ENCODE results near the gene XRCC3.
"Not testable (repeated sequence)": the region's sequence is repeated elsewhere in the genome, so short reads cannot be mapped to it uniquely, and the experiment has no call there.

XRCC3 gene

DNA sequence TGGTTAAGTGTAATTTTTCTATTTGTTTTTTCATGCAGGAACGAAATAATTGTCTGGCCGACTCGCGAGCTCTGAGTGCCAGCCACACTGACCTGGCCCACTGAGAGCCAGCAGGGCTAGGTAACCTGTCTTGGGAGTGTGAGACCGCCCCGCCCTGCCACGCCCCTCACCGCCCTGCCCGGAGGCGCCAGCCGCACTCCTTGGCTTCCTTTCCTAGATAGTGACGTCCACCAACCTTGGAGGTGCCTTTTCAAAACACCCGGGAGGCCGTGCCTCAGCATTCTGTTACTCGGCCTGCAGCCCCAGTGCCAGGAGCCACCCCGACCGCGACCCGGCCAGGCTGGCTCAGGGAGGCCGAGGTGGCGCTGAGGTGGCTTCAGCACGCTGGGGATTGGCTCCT lies 21.7 kb downstream of the XRCC3 start:
- no peak for DNase-seq (ENCODE audit: low read depth)

DNA sequence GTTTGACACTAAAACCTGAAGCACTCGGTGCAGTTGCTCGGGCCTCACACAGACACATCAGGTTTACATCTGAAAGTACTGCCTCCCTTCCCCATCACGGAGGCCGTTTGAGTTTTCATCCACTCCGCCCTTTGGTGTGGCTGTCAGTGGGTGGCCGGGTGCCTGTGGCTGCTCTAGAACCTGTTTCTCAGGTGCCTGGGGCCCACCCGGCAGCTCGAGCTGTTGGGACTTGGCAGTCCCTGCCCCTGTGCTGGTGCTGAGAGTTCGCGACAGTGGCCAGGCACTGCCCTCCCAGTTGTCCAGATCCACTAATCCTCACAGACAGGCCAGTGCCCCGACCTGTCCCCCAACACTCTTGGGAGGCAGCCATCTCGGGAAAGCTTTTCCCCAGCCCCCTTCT lies 22.4 kb downstream of the XRCC3 start:
- no peak for DNase-seq (ENCODE audit: low read depth)

DNA sequence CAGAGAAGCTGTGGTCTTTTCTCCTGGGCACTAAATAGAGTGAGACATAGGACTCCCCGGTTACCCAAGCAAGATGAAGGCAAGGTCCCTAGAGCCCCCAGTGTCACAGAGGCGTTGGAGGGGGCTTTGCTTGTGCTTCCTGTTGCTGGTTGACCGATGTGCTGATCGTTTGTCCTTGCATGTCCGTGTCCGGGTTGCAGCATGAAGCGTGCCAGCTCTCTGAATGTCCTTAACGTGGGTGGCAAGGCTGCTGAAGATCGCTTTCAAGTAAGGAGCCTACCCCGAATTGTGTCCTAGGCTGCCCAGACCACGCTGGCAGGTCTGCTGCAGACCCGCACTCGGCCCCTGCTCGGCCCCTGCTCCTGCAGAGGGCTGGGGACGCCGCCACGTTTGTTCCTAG lies 23.1 kb downstream of the XRCC3 start:
- DNase-seq (ENCODE audit: low read depth), result no peak

DNA sequence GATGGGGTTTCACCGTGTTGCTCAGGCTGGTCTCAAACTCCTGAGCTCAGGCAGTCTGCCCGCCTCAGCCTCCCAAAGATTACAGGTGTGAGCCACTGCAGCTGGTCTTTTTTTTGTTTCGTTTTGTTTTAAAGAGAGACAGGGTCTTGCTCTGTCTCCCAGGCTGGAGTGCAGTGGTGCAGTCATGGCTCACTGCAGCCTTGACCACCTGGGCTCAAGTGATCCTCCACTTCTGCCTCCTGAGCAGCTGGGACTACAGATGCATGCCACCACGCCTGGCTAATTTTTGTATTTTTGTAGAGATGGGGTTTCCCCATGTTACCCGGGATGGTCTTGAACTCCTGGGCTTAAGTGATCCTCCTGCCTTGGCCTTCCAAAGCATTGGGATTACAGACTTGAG lies 23.6 kb downstream of the XRCC3 start:
- not testable (repeated sequence) for DNase-seq (ENCODE audit: low read depth)

DNA sequence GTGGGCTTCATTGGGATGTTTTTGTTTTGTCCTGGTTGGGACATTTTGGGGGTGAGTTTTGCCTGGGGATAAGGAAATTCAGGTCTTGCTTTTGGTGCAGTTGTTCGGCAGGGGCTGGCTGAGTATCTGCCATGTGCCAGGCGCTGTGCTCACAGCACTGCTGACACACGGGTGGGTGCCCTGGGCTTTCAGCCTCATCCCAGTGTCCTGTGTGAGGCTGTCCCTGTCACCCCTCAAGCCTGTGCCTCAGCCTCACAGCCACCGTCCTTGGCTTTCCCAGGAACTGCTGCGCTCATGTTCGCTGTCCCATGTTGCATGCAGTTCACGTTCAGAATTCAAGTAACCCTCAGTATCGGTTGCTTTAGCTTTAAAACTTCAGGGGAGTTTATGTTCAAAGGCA lies 24.9 kb downstream of the XRCC3 start:
- no peak for DNase-seq (ENCODE audit: low read depth)

DNA sequence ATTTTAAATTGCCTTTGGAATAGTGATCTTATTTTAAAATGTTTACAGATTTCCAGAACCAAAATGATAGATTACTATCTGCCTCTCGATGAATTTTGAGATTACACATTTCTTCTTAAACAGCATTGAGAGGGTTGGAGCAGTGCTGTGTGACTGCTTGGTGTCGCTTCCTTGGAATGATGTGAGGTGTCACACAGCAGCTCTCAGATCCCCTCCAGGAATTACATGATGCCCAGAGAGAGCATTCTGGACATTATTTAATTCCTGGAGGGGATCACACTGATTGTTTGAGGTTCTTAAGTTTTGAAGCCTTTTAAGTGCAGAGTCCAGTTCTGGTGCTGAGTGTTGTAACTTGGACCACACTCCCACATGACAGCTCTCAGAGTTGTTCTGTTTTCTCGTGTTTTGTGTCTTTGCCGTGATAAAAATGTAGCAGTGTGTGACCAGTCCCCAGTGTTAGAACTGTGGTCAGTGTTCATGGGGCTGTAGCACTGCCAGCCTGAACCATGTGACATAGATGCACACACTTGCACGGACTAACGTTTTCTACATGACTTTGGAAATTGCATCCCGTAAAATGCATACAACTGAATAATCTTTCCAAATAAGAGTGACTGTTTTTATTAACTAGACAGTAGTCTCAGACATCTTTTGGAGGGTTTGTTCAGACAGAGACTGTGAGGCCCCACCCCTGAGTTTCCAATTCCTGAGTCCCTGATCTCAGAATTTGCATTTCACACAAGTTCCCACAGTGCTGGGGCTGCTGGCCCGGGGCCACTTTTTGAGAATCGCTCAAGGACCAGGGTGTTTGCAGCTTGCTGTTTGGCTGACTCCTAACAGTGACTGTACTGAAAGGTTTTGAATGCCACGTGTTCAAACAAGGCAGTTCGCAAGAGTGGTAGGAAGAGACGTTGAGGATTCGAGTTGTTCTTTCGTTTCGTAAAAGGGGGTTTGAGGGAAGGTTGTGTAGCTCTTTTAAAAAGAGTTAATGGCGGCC lies 26.0 kb downstream of the XRCC3 start:
- DNase-seq (ENCODE audit: low read depth), result no peak

DNA sequence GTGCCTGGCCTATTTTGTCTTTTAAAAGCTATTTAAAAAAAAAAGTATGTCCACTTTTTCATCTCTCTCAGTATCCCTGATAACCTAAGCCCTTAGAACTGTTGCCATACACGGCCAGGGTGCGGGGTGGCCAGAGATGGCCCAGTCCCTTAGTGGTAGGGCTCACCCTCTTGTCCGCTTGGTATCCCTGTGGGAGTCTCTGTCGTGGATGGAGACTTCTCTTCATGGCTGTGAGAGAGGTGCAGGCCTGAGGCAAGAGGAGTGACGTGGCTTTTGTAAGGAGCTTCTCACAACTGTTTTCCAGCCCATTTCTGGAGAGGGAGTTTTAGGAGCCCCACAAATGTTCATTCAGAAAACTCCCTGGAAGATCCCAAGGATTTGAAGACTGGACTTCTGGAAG lies 26.8 kb downstream of the XRCC3 start:
- no peak for DNase-seq (ENCODE audit: low read depth)

DNA sequence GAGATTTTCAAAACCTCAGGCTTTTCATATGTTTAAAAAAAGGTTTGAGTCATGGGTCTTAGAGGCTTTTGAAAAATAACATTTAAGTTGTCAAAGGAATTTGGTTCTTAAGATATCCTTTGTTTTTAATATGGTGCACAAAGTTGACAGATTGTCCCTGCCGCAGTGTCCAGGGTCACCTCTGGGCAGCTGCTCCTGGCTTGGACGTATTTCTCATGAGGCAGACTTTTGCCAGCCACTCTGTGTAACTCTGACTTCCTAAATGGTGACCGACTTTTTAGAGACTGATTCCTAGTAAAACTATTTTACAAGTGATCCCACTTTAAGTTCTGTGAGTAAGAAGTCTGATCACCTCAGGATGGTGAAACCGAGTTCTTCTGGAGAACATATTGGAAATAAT lies 27.5 kb downstream of the XRCC3 start:
- no peak for DNase-seq (ENCODE audit: low read depth)

DNA sequence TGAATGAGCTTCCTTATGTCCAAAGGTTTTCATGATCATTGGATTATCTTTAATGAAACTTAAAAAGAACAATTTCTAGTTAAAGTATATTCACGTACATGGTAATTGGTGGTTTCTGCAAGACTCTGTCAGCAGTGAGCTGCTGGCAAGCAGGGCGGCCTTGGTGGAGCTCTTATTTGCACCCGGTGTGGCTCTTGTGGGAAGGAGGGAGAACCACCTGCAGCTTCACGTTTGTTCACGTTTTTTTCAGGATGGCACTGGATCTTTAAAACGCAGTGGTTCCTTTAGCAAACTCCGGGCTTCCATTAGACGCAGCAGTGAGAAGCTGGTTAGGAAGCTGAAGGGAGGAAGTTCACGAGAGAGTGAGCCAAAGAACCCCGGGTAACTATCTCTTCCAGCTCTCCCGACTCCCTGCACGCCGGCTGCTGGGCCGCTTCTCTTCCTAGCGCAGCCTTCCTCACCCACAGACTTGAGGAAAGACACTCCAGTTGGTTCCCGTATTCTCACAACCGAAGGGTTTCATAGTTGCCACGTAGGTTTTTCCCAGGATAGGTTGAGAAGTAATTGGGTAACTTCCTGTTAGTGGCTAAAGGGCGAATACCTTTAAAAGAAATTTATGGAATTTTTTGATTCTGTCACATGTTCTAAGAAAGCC lies 28.3 kb downstream of the XRCC3 start:
- DNase-seq (ENCODE audit: low read depth), result no peak

DNA sequence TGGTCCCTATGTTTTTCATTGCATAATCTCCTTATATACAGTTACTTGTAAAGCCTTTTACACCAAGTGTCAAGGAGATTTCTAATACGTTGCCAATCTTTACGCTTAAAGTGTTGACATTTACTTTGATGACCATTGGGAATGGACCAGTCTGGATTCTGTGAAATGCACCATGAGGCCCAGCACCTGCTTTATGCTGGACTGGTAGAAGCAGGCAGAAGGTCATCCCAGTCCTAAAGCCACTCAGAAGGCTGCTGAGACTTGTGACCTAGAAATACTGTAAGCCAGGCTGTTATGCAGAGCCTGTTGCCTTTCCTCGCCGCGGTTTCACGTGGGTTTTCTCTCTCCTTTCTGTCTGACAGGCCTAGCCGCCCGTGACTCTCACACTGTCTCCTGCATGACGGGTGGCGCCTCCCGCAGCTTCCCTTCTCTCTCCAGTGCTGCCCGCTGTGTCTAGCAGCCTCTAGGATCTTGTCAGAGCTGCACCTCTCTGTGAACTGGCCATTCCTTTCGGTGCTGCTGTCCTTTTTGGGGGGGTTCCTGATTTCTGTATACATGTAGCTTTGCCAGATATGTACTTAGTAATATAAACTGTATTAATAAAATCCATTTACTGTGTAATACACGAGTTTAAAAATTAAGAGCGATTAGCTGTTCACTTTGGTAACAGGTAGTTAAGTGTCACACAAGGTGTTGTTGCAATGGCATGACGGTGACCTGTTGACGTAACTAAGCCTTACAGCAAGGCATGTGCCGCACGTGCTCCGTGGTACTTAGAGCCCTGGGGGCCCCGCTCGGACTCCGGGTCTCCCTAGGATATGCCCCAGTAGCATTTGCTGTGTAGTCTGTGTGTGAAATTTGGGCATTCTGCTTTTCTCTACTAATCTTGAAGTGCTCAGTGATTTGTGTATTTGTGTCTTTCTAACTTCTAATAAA lies 29.7 kb downstream of the XRCC3 start:
- no peak for DNase-seq (ENCODE audit: low read depth)

DNA sequence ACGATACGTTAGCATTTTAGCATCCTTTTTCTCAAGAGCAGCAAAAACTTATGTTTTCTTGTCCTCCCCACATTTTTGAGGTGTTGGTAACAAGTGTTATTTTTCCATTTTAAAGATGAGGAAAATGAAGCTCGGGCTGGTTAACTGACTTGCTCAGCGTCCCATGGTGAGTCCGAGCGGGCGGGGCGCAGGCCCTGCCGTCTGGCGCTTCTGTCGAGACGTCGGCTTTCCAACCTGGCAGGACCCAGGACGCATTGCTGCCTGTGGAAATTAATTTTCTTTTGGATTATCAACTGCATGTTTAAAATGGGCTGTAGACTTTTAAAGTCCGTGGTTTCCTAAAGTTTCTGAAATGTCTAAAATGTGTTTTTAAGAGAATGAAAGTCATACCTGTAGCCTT lies 30.4 kb downstream of the XRCC3 start:
- DNase-seq (ENCODE audit: low read depth), result no peak

DNA sequence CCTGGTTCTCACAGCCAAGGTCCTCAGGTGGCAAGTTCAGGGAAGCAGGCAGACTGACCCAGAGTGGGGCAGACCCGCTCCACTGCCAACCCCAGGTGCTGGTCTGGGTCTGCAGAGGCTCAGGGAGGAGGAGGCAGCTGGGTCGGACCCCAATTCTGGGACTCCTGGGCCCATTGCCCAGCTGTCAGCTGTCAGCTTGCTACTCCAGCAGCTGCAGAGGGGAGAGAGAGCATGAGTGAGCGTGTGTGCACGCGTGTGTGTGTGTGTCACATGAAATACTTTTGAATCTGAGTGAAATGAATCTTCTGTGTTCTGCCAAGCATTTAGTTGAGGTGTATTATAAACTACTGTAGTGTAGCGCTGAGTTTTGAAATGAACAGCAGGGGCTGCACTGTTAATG lies 30.8 kb downstream of the XRCC3 start:
- DNase-seq (ENCODE audit: low read depth), result no peak

DNA sequence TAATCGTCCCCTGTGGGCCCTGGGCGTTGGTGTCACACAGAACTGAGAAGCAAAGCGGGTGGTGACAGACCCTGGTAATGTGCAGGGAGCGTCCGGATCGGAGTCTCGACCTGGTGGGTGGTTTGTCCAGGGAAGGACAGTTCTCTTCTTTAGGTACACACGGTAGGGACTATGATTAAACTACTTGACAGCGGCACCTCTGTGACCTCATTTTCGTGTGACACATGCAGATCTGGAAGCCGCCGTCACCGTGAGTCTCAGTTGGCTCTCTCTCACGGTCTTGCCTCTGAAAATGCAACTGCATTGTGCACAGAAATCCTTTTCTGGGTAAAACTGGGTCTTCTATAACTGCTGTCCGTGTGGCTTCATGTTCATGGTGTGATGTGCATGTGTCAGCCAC lies 32.1 kb downstream of the XRCC3 start:
- DNase-seq (ENCODE audit: low read depth), result no peak

DNA sequence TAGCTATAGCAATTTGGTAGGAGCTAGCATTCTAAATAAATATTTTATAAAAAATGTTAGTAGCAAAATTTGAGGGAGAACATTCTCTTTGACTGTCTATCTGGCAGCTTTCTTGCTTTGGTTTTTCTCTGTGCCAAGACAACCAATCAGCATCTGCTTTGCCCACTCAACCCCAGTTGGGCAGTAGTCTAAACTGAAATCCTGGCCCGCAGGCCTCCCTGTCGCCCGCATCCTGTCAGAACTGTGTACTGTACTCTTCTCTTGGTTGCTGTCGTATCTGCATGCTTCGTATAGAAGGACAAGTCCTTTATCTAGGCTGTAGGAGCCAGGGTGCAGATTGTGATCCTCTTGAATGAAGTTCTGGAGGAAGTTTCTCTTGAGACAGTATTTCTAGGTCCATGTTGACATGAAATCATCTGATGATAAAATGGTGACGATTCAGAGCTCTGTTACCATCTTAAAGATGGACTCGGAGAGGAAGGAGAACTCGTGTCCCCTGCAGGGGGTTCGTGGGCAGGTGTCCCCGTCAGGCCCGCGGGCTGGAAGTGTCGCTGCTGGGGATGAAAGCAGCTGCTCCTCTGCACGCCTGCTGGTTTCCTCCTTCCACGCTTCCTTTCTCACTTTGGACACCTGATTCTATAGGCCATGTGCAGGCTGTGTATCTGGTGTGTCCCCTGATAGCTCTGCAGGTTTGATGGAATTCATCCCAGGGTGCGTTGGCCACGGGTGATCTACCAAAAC lies 34.6 kb downstream of the XRCC3 start:
- no peak for DNase-seq (ENCODE audit: low read depth)

DNA sequence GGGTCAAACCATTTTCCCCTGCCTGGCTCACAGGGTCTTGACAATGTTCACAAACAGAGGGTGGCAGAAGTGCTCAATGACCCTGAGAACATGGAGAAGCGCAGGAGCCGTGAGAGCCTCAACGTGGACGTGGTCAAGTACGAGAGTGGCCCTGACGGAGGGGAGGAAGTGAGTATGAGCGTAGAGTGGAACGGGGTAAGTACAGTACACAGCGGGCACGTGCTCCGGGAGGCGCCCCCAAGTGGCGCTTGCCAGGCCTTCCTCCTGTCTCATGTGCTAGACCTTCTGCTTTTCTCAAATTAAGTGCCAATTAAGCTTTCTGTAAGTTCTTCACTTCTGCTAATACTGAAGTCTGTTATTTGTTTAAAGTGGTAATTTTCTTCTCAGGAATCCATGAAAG lies 35.9 kb downstream of the XRCC3 start:
- DNase-seq (ENCODE audit: low read depth), result no peak

DNA sequence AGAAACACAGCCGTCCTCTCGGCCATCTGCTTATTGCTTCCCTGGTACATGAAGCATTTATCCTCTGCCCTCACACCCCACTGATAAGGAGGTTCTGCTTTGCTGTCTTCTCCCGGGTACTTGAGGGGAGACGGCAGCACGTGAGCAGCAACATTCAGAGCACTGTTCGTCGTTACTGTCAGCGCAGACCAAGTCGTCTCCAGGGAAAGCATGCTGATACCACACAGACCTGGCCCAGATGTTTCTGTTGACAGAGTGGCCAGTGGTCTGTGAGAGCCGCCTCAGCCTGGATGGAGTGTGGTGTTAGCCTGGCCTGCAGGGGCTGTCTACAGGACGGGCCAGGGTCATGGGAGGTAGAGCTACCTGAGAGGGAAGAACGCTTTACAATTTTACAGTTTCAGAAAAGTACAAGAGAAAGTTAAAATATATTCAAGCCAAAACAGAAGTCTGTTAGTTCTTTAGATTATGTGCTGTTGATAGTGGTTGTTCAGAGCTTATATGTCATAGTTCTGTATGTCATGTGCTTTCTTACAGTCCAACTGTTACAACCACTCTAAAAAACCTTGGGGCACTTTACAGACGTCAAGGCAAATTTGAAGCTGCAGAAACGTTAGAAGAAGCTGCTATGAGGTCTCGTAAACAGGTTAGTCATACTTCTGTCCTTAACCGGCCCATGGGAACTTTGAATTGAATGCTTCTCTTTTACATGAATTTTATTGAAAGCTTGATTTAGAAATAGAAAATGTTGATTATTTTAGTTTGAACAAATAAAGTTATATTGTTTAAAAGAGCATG lies 38.2 kb downstream of the XRCC3 start:
- no peak for DNase-seq (ENCODE audit: low read depth)

DNA sequence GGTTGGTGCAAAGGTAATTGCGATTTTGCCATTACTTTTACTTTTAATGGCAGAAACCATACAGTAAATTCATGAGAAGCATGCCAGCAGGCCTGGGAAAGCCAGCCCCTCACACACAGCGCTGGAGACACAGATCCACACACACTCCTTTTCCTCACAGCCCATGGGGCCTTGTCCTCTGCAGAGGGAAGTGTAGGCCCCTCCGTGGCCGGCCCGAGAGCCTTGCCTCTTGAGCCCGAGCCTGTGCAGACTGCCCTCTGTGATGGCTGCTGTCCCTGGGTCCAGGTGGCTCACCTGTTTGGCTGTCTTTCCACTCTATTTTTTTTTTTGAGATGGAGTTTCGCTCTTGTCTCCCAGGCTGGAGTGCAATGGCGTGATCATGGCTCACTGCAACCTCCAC lies 39.3 kb downstream of the XRCC3 start:
- no peak for DNase-seq (ENCODE audit: low read depth)

DNA sequence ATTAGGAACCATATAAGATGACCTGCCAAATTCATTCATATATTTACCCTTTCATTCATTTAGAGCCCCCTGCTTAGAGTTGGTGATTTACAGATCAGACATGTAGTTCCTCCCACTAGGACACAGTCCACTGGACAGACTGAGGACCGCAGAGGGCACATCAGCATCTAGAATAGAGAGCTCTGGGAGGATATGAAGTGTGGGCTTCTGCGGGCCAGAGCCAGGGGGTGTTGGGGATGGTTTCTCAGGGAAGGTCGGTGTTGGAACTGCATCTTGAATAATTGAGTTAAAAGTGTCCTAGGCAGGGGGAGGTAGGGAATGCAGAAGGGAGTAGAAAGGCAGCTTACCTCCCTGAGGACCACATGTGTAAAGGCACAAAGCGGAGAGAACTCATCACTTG lies 43.3 kb downstream of the XRCC3 start:
- DNase-seq (ENCODE audit: low read depth), result no peak

DNA sequence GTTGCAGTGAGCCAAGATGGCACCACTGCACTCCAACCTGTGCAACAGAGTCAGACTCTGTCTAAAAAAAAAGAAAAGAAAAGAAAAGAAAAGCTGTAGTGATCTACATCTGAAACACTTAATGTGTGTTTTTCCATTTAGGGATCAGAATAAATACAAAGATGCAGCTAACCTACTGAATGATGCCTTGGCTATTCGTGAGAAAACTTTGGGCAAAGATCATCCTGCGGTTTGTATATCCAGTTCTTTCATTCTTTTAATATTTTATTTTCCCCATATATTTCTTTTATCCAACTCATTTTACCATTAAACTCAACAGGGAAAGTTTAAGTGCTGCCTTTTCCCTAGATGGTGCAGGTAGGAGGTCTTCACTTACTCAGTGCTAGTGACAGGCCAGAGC lies 45.9 kb downstream of the XRCC3 start:
- no peak for DNase-seq (ENCODE audit: low read depth)

DNA sequence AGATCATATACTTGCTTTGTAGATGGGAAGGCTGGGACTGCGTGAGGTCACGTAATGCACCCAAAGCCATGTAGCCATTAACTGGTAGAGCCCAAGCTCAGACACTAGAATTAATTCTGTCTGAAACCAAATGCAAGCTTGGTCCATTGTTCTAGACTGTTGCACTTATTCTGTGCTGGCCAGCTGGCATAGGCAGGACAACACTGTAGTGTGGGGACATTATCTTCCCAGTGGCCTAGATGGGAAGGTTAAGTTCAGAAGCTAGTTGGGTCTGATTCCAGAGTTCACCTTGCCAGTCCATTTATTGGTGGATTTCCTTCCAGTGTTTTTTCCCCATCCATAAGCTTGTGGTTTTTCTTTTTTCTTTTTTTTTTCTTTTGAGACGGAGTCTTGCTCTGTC lies 47.1 kb downstream of the XRCC3 start:
- DNase-seq (ENCODE audit: low read depth), result no peak

DNA sequence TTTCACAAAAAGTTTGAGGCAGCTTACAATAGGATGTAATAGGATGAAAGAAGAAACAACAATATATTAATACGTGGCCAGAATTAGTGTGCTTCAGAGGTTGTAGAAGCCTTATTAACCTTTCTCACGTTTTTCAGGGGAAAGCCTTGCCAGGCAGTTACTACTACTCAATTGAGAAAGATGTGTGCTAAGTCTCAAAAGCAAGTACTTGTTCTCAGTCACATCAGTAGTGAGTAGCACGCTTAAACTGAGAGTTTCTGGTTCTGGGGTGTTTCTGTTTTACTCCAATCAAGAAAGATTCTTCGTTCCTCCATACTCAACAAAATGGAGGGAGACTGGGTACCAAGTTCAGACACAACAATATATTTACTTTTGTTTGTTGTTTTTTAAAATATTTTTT lies 47.6 kb downstream of the XRCC3 start:
- DNase-seq (ENCODE audit: low read depth), result no peak
